K562 (cell line): Measurements from ENCODE around the gene RACK1.

ENCODE experiments used
- ATF6 ChIP-seq: sonication (generic); formaldehyde crosslinking; IDR thresholded peaks from 2 replicates; pipeline ENCODE4 v1.4.0; 2020; ENCODE audit warnings: mild to moderate bottlenecking, missing genetic modification reagents
- BCLAF1 ChIP-seq, 2 experiments: fragments of 450-650 bp in 1 of 2; IDR thresholded peaks; 2 replicates each; pipeline ENCODE4 v1.6.1; 2011 to 2017; ENCODE audit warnings: low read depth in 2 of 2, antibody characterized with exemption in 1 of 2, borderline replicate concordance in 1 of 2, low read length in 1 of 2, mild to moderate bottlenecking in 1 of 2, mixed read lengths in 1 of 2; ENCODE audit not compliant: control insufficient read depth in 1 of 2
- E2F4 ChIP-seq: sonication (generic); formaldehyde crosslinking; IDR thresholded peaks from 2 replicates; pipeline ENCODE4 v1.8.0; 2022; ENCODE audit warnings: mild to moderate bottlenecking, low read depth, missing genetic modification reagents
- ELF4 ChIP-seq: fragments of 450-650 bp; formaldehyde crosslinking; IDR thresholded peaks from 2 replicates; pipeline ENCODE4 v1.4.0; 2022; ENCODE audit warnings: missing genetic modification characterization
- ELK1 ChIP-seq: sonication (generic); formaldehyde crosslinking; IDR thresholded peaks from 2 replicates; pipeline ENCODE4 v1.8.1; 2022; ENCODE audit warnings: missing genetic modification reagents
- HNRNPH1 ChIP-seq: fragments of 200-400 bp; formaldehyde crosslinking; optimal IDR thresholded peaks from 2 replicates; pipeline ENCODE3; 2017; ENCODE audit warnings: low read depth, mild to moderate bottlenecking, low read length, moderate library complexity
- NCOR1 ChIP-seq: fragments of 450-650 bp; IDR thresholded peaks from 2 replicates; pipeline ENCODE4 v1.6.1; 2016; ENCODE audit warnings: mild to moderate bottlenecking, moderate library complexity
- SRSF9 ChIP-seq: fragments of 200-400 bp; formaldehyde crosslinking; IDR thresholded peaks from 2 replicates; pipeline ENCODE4 v1.6.1; 2017; ENCODE audit warnings: low read depth, low read length, borderline replicate concordance
- XRCC5 ChIP-seq: fragments of 200-400 bp; formaldehyde crosslinking; IDR thresholded peaks from 2 replicates; pipeline ENCODE4 v1.6.1; 2017; ENCODE audit warnings: low read depth, mild to moderate bottlenecking, low read length
- ZNF274 ChIP-seq: IDR thresholded peaks from 2 replicates; pipeline ENCODE4 v1.6.1; 2011; ENCODE audit warnings: low read depth, mild to moderate bottlenecking, low read length, moderate library complexity, borderline replicate concordance

GRCh38 chr5:181198905-181199519, 44.7 kb downstream of the RACK1 start:
- TF ChIP-seq BCLAF1 (IDR thresholded peaks at IDR 0.05; ENCODE audit: borderline replicate concordance in 1 of 2, control insufficient read depth in 1 of 2, low read depth in 2 of 2, low read length in 1 of 2), result no peak
- TF ChIP-seq ZNF274, result no peak
- TF ChIP-seq XRCC5, result no peak
- TF ChIP-seq ATF6, result no peak
- no peak for TF ChIP-seq HNRNPH1
- no peak for TF ChIP-seq SRSF9
- TF ChIP-seq ELK1 (CRISPR knock-in tag), result no peak
- TF ChIP-seq ELF4, result no peak
- TF ChIP-seq E2F4 (CRISPR knock-in tag), result no peak
- no peak for TF ChIP-seq NCOR1
